Fibroblast of lung (primary cell): ENCODE measurements around the gene GABRD.

Experiments used
- CTCF ChIP-seq, 2 donors: IDR thresholded peaks in 1 of 2; conservative IDR thresholded peaks in 1 of 2; 1 replicate in 1 of 2; 2 replicates in 1 of 2; pipeline ENCODE4 v1.5.1; 2011 to 2012; ENCODE audit warnings: low read length in 2 of 2, control low read depth in 1 of 2, inconsistent platforms in 1 of 2, low read depth in 1 of 2, mild to moderate bottlenecking in 1 of 2
- EZH2 ChIP-seq: IDR thresholded peaks from 2 replicates; pipeline ENCODE4 v1.5.1; 2012; ENCODE audit warnings: low read length, control low read depth, mild to moderate bottlenecking; ENCODE audit errors: missing control alignments

- TF ChIP-seq CTCF (conservative IDR thresholded peaks at IDR 0.05 in 1 of 2, IDR thresholded peaks at IDR 0.05 in 1 of 2; ENCODE audit: low read depth in 1 of 2, low read length in 2 of 2) (no peak), EZH2 (no peak)
These were observed 22.9 kb upstream of the GABRD start for GRCh38 chr1:1996207-1996651.
